ENCODE measurements around the gene HBG1. TPM values are rescaled to one million over a fixed set of nuclear protein-coding genes. Genes with fewer than 3 reads are reported as not detected.
"Not testable (repeated sequence)": the region's sequence is repeated elsewhere in the genome, so short reads cannot be mapped to it uniquely, and the experiment has no call there.

HBG1 gene
- total RNA-seq = not detected in 2 replicates

- DNase-seq (ENCODE audit: low read depth, low spot score) = not testable (repeated sequence)
These were observed at the start of gene HBG1 for GRCh38 chr11:5249807-5250396. Gene HBG1 (minus strand): TSS chr11:5249857. CDS start chr11:5249804, 53 bp downstream.

GRCh38 chr11:5298451-5298850, 48.8 kb upstream of the HBG1 start:
- DNase-seq (ENCODE audit: low read depth, low spot score) = no peak

- DNase-seq (ENCODE audit: low read depth, low spot score) = no peak
These were observed 48.2 kb upstream of the HBG1 start for GRCh38 chr11:5297721-5298323.

- DNase-seq (ENCODE audit: low read depth, low spot score) = not testable (repeated sequence)
These were observed 44.8 kb upstream of the HBG1 start for GRCh38 chr11:5294342-5294995.

- DNase-seq (ENCODE audit: low read depth, low spot score) = no peak
These were observed 43.4 kb upstream of the HBG1 start for GRCh38 chr11:5293028-5293427.

GRCh38 chr11:5291207-5291838, 41.7 kb upstream of the HBG1 start:
- DNase-seq (ENCODE audit: low read depth, low spot score) = no peak

GRCh38 chr11:5290106-5290505, 40.4 kb upstream of the HBG1 start:
- DNase-seq (ENCODE audit: low read depth, low spot score) = no peak

GRCh38 chr11:5289696-5290095, 40.0 kb upstream of the HBG1 start:
- DNase-seq (ENCODE audit: low read depth, low spot score) = no peak

GRCh38 chr11:5288906-5289550, 39.4 kb upstream of the HBG1 start:
- no peak for DNase-seq (ENCODE audit: low read depth, low spot score)

- no peak for DNase-seq (ENCODE audit: low read depth, low spot score)
These were observed 38.6 kb upstream of the HBG1 start for GRCh38 chr11:5288108-5288905.

- DNase-seq (ENCODE audit: low read depth, low spot score) = no peak
These were observed 37.2 kb upstream of the HBG1 start for GRCh38 chr11:5286901-5287300.

- no peak for DNase-seq (ENCODE audit: low read depth, low spot score)
These were observed 36.7 kb upstream of the HBG1 start for GRCh38 chr11:5286351-5286750.

- DNase-seq (ENCODE audit: low read depth, low spot score) = no peak
These were observed 36.2 kb upstream of the HBG1 start for GRCh38 chr11:5285703-5286340.

GRCh38 chr11:5284637-5285036, 35.0 kb upstream of the HBG1 start:
- DNase-seq (ENCODE audit: low read depth, low spot score) = no peak

GRCh38 chr11:5283882-5284281, 34.2 kb upstream of the HBG1 start:
- DNase-seq (ENCODE audit: low read depth, low spot score) = no peak

- DNase-seq (ENCODE audit: low read depth, low spot score) = no peak
These were observed 33.4 kb upstream of the HBG1 start for GRCh38 chr11:5283086-5283485.

- no peak for DNase-seq (ENCODE audit: low read depth, low spot score)
These were observed 33.0 kb upstream of the HBG1 start for GRCh38 chr11:5282628-5283027.

- DNase-seq (ENCODE audit: low read depth, low spot score) = no peak
These were observed 31.9 kb upstream of the HBG1 start for GRCh38 chr11:5281596-5281995.

GRCh38 chr11:5280582-5281102, 31.0 kb upstream of the HBG1 start:
- peak; percentile 82 for DNase-seq (ENCODE audit: low read depth, low spot score)

- no peak for DNase-seq (ENCODE audit: low read depth, low spot score)
These were observed 29.9 kb upstream of the HBG1 start for GRCh38 chr11:5279471-5280090.

All from pulmonary artery endothelial cell (primary cell).